Progenitor cell of endocrine pancreas (in vitro differentiated cells): ENCODE data around the gene WNT9A. TPM values are rescaled to one million over a fixed set of nuclear protein-coding genes. Genes with fewer than 3 reads are reported as not detected.

Source experiments
- DNase-seq: peaks from one replicate; pipeline ENCODE4 v3.0.0; 2021; ENCODE audit warnings: low spot score; ENCODE audit not compliant: unreplicated experiment
- H3K27ac Mint-ChIP-seq: 2 replicates; pipeline ENCODE4 v1.8.0; 2021; ENCODE audit warnings: mild to moderate bottlenecking, moderate library complexity, mixed read lengths
- H3K27me3 Mint-ChIP-seq: 2 replicates; pipeline ENCODE4 v1.8.0; 2021; ENCODE audit warnings: mixed read lengths
- H3K36me3 Mint-ChIP-seq: 2 replicates; pipeline ENCODE4 v1.8.0; 2022; ENCODE audit warnings: mixed read lengths; ENCODE audit not compliant: insufficient read depth
- H3K4me1 Mint-ChIP-seq: 2 replicates; pipeline ENCODE4 v1.8.0; 2021; ENCODE audit warnings: low read depth, mixed read lengths
- H3K4me3 Mint-ChIP-seq: 2 replicates; pipeline ENCODE4 v1.8.0; 2021; ENCODE audit warnings: low read depth, mild to moderate bottlenecking, moderate library complexity, mixed read lengths
- H3K9me3 Mint-ChIP-seq: 2 replicates; pipeline ENCODE4 v1.8.0; 2021; ENCODE audit warnings: low read depth, mixed read lengths
- CTCF ChIP-seq: fragments of 200-600 bp; sonication (generic); IDR thresholded peaks from one replicate; pipeline ENCODE4 v1.5.0; 2021; ENCODE audit warnings: antibody characterized with exemption, mild to moderate bottlenecking; ENCODE audit not compliant: unreplicated experiment
- total RNA-seq: library from RNA; stranded (reverse); gene quantifications from 2 replicates; pipeline ENCODE4 v1.2.1, GENCODE V29; 2021

Gene WNT9A
- total RNA-seq, 1 donor from 2014 or later: 1.2 TPM

- no peaks in the 10 kb centered on the region for H3K9me3 Mint-ChIP-seq
- H3K4me1 Mint-ChIP-seq: peaks cover 11% of the 10 kb centered on the region
- no peak overlapping the region for H3K27ac Mint-ChIP-seq
Measured at GRCh38 chr1:227916655-227917054, 31.1 kb downstream of the WNT9A start.

GRCh38 chr1:227915564-227916553, 31.9 kb downstream of the WNT9A start:
- no peak for DNase-seq
- no peaks in the 10 kb centered on the region for H3K36me3 Mint-ChIP-seq
- peaks cover 11% of the 10 kb centered on the region for H3K4me1 Mint-ChIP-seq
- peaks cover 14% of the 10 kb centered on the region for H3K27me3 Mint-ChIP-seq
- no peaks in the 10 kb centered on the region for H3K9me3 Mint-ChIP-seq
- no peak for TF ChIP-seq CTCF
- H3K27ac Mint-ChIP-seq: no peak overlapping the region
- H3K4me3 Mint-ChIP-seq: no peak overlapping the region

More at GRCh38 chr1:227916655-227917054, 31.1 kb downstream of the WNT9A start:
- DNase-seq: no peak
- H3K4me3 Mint-ChIP-seq: no peak overlapping the region
- peaks cover 14% of the 10 kb centered on the region for H3K27me3 Mint-ChIP-seq
- no peak for TF ChIP-seq CTCF
- no peaks in the 10 kb centered on the region for H3K36me3 Mint-ChIP-seq

GRCh38 chr1:227914801-227915563, 32.8 kb downstream of the WNT9A start:
- H3K4me1 Mint-ChIP-seq: peaks cover 13% of the 10 kb centered on the region
- DNase-seq: no peak
- no peaks in the 10 kb centered on the region for H3K9me3 Mint-ChIP-seq
- no peak for TF ChIP-seq CTCF
- H3K36me3 Mint-ChIP-seq: no peaks in the 10 kb centered on the region
- no peak overlapping the region for H3K27ac Mint-ChIP-seq
- no peak overlapping the region for H3K4me3 Mint-ChIP-seq
- H3K27me3 Mint-ChIP-seq: peaks cover 14% of the 10 kb centered on the region

- H3K4me1 Mint-ChIP-seq: peaks cover 13% of the 10 kb centered on the region
- H3K27me3 Mint-ChIP-seq: peaks cover 13% of the 10 kb centered on the region
- no peaks in the 10 kb centered on the region for H3K36me3 Mint-ChIP-seq
- DNase-seq: no peak
- H3K9me3 Mint-ChIP-seq: no peaks in the 10 kb centered on the region
- TF ChIP-seq CTCF: no peak
- no peak overlapping the region for H3K4me3 Mint-ChIP-seq
- H3K27ac Mint-ChIP-seq: no peak overlapping the region
Measured at GRCh38 chr1:227913764-227914721, 33.7 kb downstream of the WNT9A start.
